Islet precursor cell (in vitro differentiated cells): ENCODE data around the gene IL12RB2.
"Not testable (repeated sequence)": the region's sequence is repeated elsewhere in the genome, so short reads cannot be mapped to it uniquely, and the experiment has no call there.

Experiments
- DNase-seq: peaks from one replicate; pipeline ENCODE4 v3.0.0-alpha.2; 2018

Gene IL12RB2

DNA sequence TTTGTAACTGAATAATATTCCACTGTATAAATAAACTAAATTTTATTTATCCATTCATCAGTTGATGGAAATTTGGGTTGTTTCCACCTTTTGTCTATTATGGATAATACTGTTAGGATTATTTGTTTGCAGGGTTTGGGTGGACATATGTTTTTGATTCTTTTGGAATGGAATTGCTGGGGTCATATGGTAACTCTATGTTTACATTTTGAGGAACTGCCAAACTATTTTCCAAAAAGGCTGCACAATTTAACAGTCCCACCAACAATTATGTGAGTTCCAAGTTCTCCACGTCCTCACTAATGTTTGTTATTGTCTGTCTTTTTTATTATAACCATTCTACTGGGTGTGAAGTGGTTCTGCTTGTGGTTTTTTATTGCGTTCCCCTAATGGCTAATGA lies 126.8 kb downstream of the IL12RB2 start:
- DNase-seq, result no peak

GRCh38 chr1:67436511-67437055 lies 128.9 kb downstream of the IL12RB2 start:
- no peak for DNase-seq

GRCh38 chr1:67437961-67438360 lies 130.3 kb downstream of the IL12RB2 start:
- DNase-seq, result no peak

DNA sequence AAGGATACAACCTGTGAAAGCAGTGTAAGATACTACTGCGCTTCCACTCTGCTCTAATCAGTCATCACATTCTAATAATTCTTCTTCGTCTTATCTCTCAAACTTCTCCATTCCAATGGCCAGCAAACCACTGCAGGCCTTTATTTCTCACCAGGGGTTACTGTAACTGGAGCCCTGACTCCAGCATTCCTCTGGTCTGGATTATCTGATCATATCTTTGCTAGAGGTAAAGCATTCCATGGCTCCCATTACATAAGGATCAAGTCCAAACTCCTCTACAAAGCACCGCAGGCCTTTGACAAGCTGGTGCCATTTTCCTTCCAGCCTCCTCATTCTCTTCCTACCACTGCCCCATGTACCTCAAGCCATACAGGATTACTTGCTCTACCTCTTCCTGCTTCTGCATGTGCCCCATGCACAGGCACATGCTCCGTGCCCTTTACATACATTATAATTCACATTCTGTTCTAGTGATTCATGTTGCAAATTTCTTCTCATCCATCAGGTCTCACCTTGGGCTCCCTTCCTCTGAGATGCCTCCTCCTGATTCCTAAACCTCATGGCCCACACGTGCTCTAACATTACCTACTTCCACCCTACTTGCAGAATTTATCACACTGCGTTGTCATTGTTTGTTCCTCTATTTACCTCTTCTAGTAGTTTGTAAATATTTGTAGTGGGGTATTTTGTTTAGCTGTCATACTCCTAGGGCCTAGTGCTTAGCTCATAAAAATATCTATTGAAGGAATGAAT lies 131.8 kb downstream of the IL12RB2 start:
- DNase-seq, result peak; percentile 81

DNA sequence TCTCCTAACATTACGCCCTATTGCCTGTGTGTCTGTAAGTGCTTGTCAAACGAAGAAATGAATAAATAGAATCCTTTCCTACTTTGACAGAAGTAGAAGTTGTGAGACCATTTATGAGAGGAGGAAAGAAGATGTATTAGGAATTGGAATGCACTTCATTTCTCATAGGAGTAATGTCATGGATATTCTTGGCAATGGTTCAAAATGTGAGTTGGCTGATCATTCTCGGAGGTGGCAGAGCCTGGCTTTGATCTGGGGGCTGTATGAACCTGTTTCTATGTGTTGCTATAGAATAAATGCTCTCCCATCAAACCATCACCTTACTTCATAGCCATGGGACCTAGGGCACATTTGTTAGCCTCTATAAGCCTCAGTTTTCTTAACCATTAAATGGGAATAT lies 132.7 kb downstream of the IL12RB2 start:
- DNase-seq, result no peak

- DNase-seq, result no peak
Measured at GRCh38 chr1:67441183-67441582, 133.5 kb downstream of the IL12RB2 start.

DNA sequence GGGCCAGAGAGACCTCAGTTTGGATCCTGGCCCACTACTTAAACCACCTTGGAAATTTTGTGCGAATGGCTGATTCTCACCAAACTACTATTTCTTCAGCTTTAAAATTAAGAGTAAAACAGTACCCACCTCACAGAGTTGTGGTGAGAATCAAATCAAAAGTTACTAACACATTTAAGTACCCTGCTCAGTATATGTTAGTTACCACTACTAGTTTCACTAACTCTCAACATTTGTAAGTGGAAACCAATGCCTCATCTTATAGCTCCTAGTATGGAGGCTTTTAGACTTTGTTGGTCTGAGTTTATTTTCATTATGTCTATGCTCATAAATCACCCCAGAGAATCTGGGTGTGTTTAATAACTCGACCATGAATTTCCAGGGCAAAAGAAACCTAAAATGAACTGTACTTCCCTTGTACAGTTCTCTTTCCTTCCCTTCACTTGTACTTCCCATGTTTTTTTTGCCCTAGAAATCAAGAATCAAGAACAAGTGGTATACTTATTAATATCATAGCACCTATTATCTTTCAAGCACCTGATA lies 134.1 kb downstream of the IL12RB2 start:
- no peak for DNase-seq

- not testable (repeated sequence) for DNase-seq
Measured at GRCh38 chr1:67446014-67446413, 138.3 kb downstream of the IL12RB2 start.
